H7 (cell line): ENCODE results near the gene CNGB1. TPM values are rescaled to one million over a fixed set of nuclear protein-coding genes. Genes with fewer than 3 reads are reported as not detected.
"Not testable (repeated sequence)": the region's sequence is repeated elsewhere in the genome, so short reads cannot be mapped to it uniquely, and the experiment has no call there.

Experiments
- DNase-seq: peaks from one replicate; pipeline ENCODE4 v3.0.0; 2012
- H3K27me3 ChIP-seq: 2 replicates; pipeline ENCODE4 v1.6.0; 2011; ENCODE audit warnings: mild to moderate bottlenecking, low read length; ENCODE audit not compliant: control insufficient read depth, insufficient read depth
- H3K36me3 ChIP-seq: replicated peaks from 2 replicates; pipeline ENCODE4 v1.5.1; 2011; ENCODE audit warnings: low read length; ENCODE audit not compliant: control insufficient read depth, insufficient read depth
- H3K4me3 ChIP-seq: 2 replicates; pipeline ENCODE4 v1.5.1; 2011; ENCODE audit warnings: low read depth, mild to moderate bottlenecking, control low read depth, low read length, moderate library complexity; ENCODE audit not compliant: insufficient read depth
- total RNA-seq: library from RNA; depleted of rRNA; stranded (reverse); fragments of >200 nt; shearing (Covaris generic); gene quantifications from 2 replicates; pipeline ENCODE4 v1.2.3, GENCODE V29; 2014

The CNGB1 gene
- total RNA-seq, 1 experiment from 2014 or later = not detected

DNA sequence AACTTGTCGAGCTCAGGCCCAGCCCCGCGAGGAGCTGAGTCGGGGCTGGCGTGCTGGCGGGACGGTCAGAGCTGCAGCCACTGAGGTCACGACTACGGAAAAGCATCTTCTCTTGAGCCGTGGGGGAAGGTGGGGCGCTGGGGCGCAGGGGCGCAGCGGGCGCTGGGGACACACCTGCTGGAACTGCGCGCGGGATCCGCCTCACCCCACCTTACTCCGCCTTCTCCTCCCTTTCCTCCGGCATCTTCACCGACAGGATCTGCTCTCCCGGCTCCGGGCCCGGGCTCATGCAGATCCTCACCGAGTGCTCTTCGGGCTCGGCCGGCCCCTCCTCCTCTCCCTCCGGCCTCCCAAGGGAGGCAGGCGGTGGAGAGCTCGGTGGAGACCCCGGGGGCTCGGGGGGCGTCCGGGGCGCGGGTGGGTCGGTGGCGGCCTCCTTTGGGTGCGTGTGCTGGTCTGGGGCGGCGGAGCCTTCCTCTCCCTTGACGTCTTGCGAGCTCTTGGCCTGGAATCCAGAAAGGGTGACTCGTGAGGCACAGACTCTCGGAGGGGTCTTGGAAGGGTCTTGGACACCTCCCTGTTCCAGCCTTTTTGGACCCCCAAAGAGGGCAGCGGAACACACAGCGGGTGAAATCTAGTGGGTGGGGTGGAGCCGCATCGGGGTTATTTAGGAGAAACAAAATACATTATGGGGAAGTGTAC, 86.8 kb downstream of the CNGB1 start:
- Histone ChIP-seq H3K4me3 (peak overlapping the region; percentile 6; the same call in 1 of the 2 replicates), H3K27me3 (no peaks in the 10 kb centered on the region; the same call in 1 of the 2 replicates), H3K36me3 (no peaks in the 10 kb centered on the region)
- DNase-seq = peak; percentile 88

DNA sequence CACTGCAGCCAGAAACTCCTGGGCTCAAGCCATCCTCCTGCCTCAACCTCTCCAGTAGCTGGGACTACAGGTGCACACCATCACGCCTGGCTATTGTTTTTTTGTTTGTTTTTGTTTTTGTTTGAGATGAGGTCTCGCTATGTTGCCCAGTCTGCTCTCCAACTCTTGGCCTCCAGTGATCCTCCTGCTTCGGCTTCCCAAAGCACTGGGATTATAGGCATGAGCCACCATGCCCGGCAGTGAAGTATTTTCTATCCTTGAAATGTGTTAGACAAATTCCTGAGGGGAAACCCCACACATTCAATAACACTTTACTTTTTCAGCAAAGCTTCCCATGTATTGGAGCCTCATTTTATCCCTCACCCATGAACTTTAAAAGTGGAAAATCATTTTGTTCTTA, 87.4 kb downstream of the CNGB1 start:
- Histone ChIP-seq H3K36me3 (no peaks in the 10 kb centered on the region), H3K4me3 (no peak overlapping the region)

DNA sequence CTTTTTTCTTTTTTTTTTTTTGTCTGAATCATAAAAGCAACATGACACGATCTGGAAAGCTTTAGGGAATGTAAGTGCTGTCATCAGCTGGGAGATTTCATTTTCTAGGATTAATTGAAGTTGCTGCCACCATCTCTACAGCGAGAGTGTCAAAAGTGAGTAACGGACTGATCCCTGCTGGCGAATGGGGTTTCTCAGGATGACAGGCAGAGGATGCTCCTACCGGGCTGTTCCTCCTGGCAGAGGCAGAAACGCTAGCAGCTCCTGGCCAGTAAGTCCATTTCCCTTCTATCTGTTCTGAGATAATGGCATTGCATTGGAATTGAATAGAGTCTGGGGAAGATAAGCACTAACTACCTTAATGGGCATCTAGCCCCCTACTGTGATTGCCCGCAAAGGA, 88.1 kb downstream of the CNGB1 start:
- Histone ChIP-seq H3K27me3 (no peaks in the 10 kb centered on the region; the same call in 1 of the 2 replicates), H3K36me3 (no peaks in the 10 kb centered on the region), H3K4me3 (no peak overlapping the region)
- peak; percentile 61 for DNase-seq

More for the DNA sequence above, 87.4 kb downstream of the CNGB1 start:
- no peaks in the 10 kb centered on the region; the same call in 1 of the 2 replicates for H3K27me3 ChIP-seq
- DNase-seq = no peak

DNA sequence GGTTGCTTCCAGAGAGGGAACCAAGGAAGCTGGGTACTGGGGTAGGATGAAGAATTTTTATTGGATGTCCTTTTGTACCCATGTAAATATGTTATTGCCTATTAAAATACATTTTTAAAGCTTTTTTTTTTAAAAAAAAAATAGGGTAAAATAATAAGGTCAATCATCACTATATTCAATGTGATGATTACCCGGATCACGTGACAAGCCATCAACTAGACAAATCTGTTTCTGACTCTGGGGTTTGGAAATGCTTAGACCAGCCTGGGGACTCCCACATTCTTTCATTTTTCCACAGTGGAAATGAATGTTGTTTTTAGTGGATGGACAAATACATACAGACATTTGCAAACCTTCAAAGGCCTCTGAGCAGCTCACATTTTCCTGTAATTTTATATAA, 88.7 kb downstream of the CNGB1 start:
- Histone ChIP-seq H3K27me3 (no peaks in the 10 kb centered on the region; the same call in 1 of the 2 replicates), H3K4me3 (no peak overlapping the region), H3K36me3 (no peaks in the 10 kb centered on the region)
- DNase-seq = no peak

DNA sequence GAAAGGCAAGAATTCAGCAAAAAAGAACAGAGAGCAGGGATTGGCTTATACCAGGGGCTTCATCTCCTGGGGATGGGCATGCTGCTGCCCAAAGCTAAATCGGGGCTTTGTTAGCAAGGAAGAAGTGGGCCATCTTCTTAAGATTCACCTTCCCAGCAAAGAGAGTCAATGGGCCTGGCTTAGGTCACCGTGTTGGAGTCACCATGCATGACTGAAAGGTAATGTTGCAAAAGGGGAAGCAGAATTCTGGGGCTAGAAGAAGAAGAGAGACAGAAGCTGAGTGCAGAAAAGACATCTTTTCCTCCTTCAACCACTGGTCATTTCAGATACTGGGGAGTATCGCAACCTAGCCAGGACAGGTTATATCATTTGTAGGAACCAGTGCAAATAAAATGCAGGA, 92.3 kb downstream of the CNGB1 start:
- no peaks in the 10 kb centered on the region for H3K36me3 ChIP-seq

DNA sequence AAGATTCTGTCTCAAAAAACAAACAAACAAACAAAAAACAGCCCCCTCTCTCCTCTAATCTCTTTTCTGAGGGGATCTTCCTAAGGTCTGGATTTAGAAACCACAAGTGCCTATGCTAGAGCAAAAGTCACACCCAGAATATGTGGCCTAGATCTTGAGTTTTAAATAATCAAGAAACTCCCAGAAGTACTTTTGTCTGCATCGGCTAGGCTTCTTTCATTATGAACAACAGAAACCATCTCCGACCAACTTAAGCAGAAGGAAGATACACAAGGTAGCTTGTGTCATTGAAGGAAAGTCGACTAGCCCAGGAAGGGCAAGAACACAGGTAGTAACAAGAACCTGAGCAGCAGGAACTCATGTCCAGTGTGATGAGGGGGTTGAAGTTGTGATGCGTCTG, 94.7 kb downstream of the CNGB1 start:
- Histone ChIP-seq H3K36me3 (no peaks in the 10 kb centered on the region), H3K27me3 (no peaks in the 10 kb centered on the region), H3K4me3 (no peak overlapping the region)
- no peak for DNase-seq

More for the DNA sequence above, 92.3 kb downstream of the CNGB1 start:
- Histone ChIP-seq H3K27me3 (no peaks in the 10 kb centered on the region; the same call in 1 of the 2 replicates), H3K4me3 (no peak overlapping the region)
- no peak for DNase-seq

DNA sequence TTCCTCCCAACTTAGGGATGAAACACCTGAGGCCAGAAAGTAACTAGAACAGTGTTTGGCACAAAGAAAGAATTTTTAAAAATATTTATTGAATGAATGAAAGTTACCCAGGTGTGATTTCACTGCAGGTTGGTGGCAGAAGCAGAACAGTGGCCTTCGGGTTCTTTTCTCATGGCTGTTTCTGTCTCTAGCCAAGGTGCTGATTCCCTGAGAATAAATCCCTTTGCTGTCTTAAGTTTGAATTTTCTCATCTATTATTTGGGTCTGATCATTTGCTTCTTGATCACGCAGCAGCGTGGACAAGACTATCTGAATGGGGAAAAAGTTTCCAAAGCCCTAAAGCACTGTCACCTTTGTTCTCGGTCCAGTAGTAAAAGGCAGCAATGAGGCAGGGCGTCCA, 95.6 kb downstream of the CNGB1 start:
- Histone ChIP-seq H3K4me3 (no peak overlapping the region), H3K27me3 (no peaks in the 10 kb centered on the region), H3K36me3 (no peaks in the 10 kb centered on the region)
- no peak for DNase-seq

DNA sequence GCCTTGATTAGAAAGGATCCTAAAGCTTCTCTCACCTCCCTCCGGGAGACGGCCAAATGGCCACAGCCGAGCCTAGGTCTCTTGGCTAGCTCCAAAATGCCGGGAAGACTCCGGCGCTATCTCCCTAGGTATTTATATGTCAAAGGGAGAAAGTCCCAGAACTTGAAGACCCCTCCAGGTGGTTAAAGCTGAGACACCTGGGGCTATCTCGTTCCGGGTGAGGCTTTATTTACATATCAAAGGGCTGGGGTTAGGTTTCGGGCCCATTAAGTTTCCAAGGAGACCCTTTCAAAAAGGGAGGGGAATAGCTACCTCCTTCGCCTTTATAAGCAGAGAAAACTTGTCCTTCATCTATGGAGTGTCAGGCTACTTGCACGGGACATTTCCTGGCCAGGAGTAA, 97.7 kb downstream of the CNGB1 start:
- Histone ChIP-seq H3K4me3 (no peak overlapping the region), H3K27me3 (no peaks in the 10 kb centered on the region), H3K36me3 (no peaks in the 10 kb centered on the region)
- peak; percentile 70 for DNase-seq

DNA sequence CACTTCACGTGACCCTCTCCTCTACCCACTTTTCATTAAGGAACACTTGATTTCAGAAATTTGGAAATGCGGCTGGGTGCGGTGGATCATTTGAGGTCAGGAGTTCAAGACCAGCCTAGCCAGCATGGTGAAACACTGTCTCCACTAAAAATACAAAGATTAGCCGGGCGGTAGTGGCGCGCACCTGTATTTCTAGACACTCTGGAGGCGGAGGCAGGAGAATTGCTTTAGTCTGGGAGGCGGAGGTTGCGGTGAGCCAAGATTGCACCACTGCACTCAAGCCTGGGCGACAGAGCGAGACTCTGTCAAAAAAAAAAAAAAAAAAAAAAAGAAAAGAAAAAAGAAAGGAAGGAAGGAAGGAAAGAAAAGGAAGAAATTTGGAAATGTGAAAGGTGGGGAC, 98.2 kb downstream of the CNGB1 start:
- not testable (repeated sequence) for H3K36me3 ChIP-seq, H3K27me3 ChIP-seq, H3K4me3 ChIP-seq, DNase-seq

DNA sequence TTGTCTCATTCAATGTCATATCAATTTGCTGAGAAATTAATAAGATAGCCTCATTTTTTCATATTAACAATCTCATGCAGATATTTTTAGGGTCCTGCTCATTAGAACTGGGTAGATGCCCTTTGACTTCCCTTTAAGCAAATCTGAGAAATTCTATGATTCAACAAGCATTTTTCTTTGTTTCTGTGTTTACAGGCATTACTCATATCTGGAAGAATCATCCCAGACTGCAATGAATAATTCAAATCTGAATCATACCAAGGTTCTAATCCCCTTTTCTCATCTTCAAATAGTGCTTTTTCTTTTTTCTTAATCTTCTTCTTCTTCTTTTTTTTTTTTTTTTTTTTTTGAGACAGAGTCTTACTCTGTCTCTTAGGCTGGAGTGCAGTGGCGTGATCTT, 99.5 kb downstream of the CNGB1 start:
- Histone ChIP-seq H3K4me3 (no peak overlapping the region), H3K27me3 (no peaks in the 10 kb centered on the region), H3K36me3 (no peaks in the 10 kb centered on the region)
- DNase-seq = no peak

DNA sequence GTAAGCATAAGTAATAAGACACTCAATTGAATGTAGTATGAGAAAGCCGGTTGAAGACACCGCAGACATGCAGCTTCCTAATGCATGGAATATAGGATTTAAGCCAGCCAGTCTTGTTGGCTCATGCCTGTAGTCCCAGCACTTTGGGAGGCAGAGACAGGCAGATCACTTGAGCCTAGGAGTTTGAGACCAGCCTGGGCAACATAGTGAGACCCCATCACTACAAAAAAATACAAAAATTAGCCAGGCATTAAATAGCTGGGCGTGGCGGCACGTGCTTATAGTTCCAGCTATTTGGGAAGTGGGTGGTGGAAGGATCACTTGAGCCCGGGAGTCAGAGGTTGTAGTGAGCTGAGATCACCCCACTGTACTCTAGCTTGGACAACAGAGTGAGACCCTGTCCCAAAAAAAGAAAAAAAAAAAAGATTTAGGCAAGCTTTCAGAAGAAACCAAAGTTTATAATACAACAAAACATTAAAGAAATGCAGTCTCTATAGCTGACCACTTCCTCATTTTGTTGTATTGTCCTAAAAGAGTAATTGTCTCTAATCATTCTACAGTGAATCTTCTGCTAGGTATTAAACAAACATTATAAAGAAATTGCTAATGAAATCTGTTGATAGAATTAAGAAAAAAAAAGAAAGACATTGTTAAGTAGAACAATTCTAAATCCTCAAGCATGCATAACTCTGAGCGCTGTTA, 100.0 kb downstream of the CNGB1 start:
- Histone ChIP-seq H3K36me3 (no peaks in the 10 kb centered on the region), H3K4me3 (no peak overlapping the region), H3K27me3 (no peaks in the 10 kb centered on the region)
- DNase-seq = no peak

DNA sequence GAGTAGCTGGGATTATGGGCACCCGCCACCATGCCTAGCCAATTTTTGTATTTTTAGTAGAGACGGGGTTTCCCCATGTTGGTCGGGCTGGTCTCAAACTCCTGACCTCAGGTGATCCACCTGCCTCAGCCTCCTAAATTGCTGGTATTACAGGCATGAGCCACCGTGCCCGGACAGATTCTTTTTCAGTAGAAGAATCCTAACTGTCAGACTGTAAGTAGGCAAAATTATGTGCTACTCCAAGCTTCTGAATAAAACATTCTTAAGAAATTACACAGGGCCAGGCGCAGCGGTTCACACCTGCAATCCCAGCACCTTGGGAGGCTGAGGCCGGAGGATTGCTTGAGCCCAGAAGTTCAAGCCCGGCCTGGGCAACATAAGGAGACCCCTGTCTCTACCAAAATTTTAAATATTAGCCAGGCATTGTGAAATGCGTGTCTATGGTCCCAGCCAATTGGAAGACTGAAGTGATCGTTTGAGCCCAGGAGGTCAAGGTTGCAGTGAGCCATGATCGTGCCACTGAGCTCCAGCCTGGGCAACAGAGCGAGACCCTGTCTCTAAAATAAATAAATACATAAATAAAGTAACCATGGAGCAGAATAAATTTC, 101.9 kb downstream of the CNGB1 start:
- no peaks in the 10 kb centered on the region for H3K27me3 ChIP-seq
- no peak for DNase-seq
- no peak overlapping the region for H3K4me3 ChIP-seq
- H3K36me3 ChIP-seq = no peaks in the 10 kb centered on the region

DNA sequence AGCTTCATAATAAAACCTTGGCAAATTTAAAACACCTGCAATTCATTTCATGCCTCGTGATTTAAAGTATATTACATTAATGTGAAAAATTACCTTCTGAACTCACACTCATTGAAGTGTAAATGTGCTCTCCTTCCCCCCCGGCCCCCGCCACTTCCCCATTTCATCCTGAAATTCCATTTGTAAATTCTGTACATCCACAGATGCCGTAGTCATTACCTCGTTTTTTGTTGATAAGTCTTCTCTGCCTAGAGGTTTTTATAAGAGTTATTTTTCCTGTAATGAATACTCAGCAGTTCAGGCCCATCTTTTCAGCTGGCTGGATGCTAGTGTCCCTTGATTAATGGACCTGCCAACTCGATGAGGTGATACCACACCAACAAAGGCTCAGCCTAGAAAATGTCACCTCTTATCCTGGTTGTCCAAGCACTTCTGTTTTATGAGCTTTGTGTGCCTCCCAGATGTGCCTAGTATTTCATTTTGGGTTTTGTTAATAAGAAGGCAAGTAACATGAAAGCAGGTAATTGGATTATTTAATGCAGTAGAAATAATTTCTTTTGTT, 103.8 kb downstream of the CNGB1 start:
- no peak for DNase-seq
- no peak overlapping the region for H3K4me3 ChIP-seq
- H3K36me3 ChIP-seq = no peaks in the 10 kb centered on the region
- no peaks in the 10 kb centered on the region for H3K27me3 ChIP-seq

DNA sequence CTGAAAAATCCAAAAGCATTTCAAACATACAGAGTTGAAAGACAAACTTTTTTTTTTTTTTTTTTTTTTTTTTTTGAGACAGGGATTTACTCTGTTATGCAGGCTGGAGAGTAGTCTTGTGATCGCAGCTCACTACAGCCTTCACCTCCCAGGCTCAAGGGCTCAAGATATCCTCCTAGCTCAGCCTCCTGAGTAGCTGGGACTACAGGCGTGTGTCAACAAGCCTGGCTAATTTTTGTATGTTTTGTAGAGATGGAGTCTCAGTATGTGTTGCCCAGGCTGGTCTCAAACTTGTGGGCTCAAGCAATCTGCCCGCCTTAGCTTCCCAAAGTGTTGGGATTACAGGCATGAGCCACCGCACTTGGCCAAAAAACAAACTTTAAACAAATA, 104.4 kb downstream of the CNGB1 start:
- Histone ChIP-seq H3K27me3 (no peaks in the 10 kb centered on the region), H3K36me3 (no peaks in the 10 kb centered on the region)
- DNase-seq = no peak

More for the DNA sequence above, 104.4 kb downstream of the CNGB1 start:
- H3K4me3 ChIP-seq = no peak overlapping the region
